Naive B cell (primary cell): Measurements from ENCODE around the gene IL13RA1. TPM values are rescaled to one million over a fixed set of nuclear protein-coding genes. Genes with fewer than 3 reads are reported as not detected.
"Not testable (repeated sequence)": the region's sequence is repeated elsewhere in the genome, so short reads cannot be mapped to it uniquely, and the experiment has no call there.

ENCODE experiments used
- ATAC-seq, 2 donors: fragments of 150-1000 bp; cut with Tn5 transposase; 2 replicates each; pipeline ENCODE4 v1.10.0; 2021; ENCODE audit warnings: low read depth in 2 of 2, mild to moderate bottlenecking in 2 of 2, moderate library complexity in 2 of 2
- DNase-seq: peaks from one replicate; pipeline ENCODE4 v3.0.0; 2022
- H3K27ac Mint-ChIP-seq, 6 donors: one replicate each; pipeline ENCODE4 v1.8.0; 2020 to 2022; ENCODE audit warnings: mild to moderate bottlenecking in 6 of 6, mixed read lengths in 6 of 6, moderate library complexity in 5 of 6, inconsistent platforms in 2 of 6
- H3K27me3 Mint-ChIP-seq, 3 donors: one replicate each; pipeline ENCODE4 v1.8.0; 2021 to 2022; ENCODE audit warnings: mixed read lengths in 3 of 3, mild to moderate bottlenecking in 1 of 3
- H3K36me3 Mint-ChIP-seq, 2 donors: one replicate each; pipeline ENCODE4 v1.8.0; 2020 to 2022; ENCODE audit warnings: mixed read lengths in 2 of 2, inconsistent platforms in 1 of 2, mild to moderate bottlenecking in 1 of 2
- H3K4me1 Mint-ChIP-seq, 3 donors: one replicate each; pipeline ENCODE4 v1.8.0; 2020 to 2022; ENCODE audit warnings: mixed read lengths in 3 of 3, inconsistent platforms in 1 of 3, mild to moderate bottlenecking in 1 of 3, moderate library complexity in 1 of 3
- H3K4me3 Mint-ChIP-seq, 8 donors: one replicate each; pipeline ENCODE4 v1.8.0; 2020 to 2022; ENCODE audit warnings: mild to moderate bottlenecking in 8 of 8, mixed read lengths in 8 of 8, moderate library complexity in 8 of 8, inconsistent platforms in 2 of 8
- H3K9me3 Mint-ChIP-seq, 7 donors: one replicate each; pipeline ENCODE4 v1.8.0; 2020 to 2022; ENCODE audit warnings: mixed read lengths in 7 of 7, mild to moderate bottlenecking in 5 of 7, inconsistent platforms in 2 of 7, moderate library complexity in 1 of 7
- polyA plus RNA-seq, 6 donors: library from polyadenylated mRNA; unstranded; fragments of 300-500 nt; fragmentation: Illumina TruSeq; gene quantifications; one replicate each; pipeline ENCODE4 v1.2.3, GENCODE V29; 2021; ENCODE audit warnings: low read depth in 6 of 6

IL13RA1 gene
- polyA plus RNA-seq, 6 donors from 2014 or later: 28.9 to 109 (median 41.7) TPM

DNA sequence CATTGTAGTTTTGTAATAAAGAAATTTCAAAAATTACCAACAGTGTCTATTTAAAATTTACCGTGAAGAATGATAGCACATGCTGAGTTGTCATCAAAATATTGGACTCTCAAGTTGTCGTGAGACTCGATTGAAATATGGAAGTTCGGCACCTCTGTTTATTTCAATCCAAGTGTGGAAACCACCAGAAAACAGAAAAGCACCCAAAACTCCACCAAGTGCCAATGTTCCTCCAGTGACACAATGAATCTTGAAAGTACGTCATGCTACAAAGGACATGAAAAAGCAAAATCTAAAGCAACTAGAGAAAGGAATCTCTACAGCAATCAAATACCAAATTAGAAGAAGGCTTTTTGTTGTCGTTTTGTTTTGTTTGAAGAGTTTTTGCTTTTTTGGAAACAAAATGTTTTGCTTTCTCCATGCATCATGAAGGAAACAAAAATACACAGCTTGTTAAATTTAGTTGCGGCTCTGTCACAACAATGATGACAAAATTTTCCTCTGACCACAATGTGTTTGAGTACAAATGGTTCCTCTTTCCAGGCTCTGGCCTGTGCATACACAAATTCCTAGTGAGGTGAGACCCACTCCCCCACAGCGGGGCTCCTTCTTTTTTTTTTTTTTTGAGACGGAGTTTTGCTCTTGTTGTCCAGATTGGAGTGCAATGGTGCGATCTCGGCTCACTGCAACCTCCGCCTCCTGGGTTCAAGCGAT, 9.6 kb upstream of the IL13RA1 start:
- Mint-ChIP-seq H3K36me3 (no peaks in the 10 kb centered on the region), H3K27ac (peak overlapping the region; percentile 88 to 100 (median 98)), H3K9me3 (peaks cover 0 to 3% (median 0%) of the 10 kb centered on the region in 7 donors), H3K4me3 (peak overlapping the region in 7 of 8 donors; percentile 42 to 80 (median 57)), H3K27me3 (no peaks in the 10 kb centered on the region), H3K4me1 (peaks cover 37 to 65% (median 52%) of the 10 kb centered on the region in 3 donors)
- ATAC-seq (peak; percentile 72 to 77), DNase-seq (peak; percentile 66)

DNA sequence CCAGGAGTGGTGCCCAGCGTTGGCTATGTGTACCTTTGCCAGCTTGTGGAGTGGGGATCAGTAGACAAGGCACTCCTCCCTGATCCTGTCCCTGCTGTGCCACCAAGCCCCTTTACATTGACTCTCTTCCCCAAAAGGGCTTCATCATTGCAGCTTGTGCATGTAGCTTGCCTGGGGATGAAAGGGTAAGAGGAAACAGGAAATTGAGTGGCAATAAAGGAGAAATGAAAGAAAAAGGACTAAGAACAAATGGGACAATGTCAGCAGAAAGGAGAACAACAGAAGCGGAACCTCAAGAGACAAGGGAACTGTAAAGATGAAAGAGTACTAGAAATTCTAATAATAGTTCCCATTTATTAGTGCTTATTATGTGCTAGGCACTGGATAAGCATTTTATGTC, 8.7 kb upstream of the IL13RA1 start:
- peaks cover 45 to 73% (median 60%) of the 10 kb centered on the region in 3 donors for H3K4me1 Mint-ChIP-seq

DNA sequence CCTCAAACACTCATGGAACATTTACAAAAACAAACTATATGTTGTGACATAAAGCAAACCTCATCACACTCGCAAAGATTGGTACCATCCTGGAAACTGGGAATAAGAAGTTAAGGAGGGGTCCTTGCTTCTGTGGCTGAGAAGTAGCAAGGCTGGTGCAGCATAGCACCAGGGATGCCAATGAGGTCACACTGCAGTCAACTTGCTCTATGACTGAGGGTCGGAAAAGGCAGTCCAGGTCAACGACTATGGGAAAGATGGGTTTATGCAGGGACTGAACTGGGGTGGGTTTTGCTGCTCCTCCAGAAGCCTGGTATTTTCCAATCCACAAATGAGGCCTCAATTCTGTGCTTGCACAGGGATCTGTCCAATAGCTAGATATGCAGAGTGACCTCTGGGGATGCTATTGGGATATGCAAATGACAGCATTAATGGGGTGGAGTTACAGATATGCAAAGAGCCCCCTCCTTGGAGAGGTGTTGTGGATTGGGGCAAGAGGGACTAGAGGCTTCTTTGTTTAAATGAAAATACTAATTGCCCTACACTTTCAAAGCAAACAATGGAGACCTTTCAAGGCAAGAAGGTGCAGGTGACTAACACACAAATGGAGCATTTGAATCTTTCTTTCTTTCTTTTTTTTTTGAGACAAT, 7.2 kb upstream of the IL13RA1 start:
- Mint-ChIP-seq H3K4me3 (no peak overlapping the region), H3K36me3 (no peaks in the 10 kb centered on the region), H3K27ac (peak overlapping the region in 2 of 6 donors; percentile 25 to 88), H3K9me3 (peaks cover 0 to 5% (median 0%) of the 10 kb centered on the region in 7 donors), H3K27me3 (no peaks in the 10 kb centered on the region), H3K4me1 (peaks cover 52 to 73% (median 63%) of the 10 kb centered on the region in 3 donors)
- no peak for DNase-seq
- ATAC-seq: no peak

More for the DNA sequence above, 8.7 kb upstream of the IL13RA1 start:
- Mint-ChIP-seq H3K27ac (peak overlapping the region; percentile 88 to 100 (median 98)), H3K9me3 (peaks cover 0 to 3% (median 0%) of the 10 kb centered on the region in 7 donors), H3K27me3 (no peaks in the 10 kb centered on the region), H3K4me3 (peak overlapping the region; percentile 54 to 80 (median 64)), H3K36me3 (no peaks in the 10 kb centered on the region)
- peak; percentile 49 to 61 for ATAC-seq
- DNase-seq: peak; percentile 63

DNA sequence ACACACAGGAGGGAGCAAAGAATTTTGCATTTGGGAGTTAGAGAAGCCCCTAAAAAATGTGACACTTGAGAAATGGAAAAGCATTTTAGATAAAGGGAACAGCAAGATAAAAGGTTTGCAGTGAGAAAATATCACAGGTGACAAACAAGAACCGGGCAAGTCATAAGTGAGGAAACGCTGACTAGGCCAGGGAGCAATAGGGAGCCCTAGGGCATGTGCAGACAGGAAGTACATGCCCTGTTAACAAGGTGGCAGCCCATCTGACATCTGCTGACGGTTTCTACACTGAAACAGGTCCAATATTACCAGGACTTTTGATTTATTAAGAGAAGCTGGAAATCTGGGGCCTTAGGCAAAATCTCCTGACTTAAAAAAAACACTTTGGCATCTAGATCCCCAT, 4.0 kb upstream of the IL13RA1 start:
- H3K27ac Mint-ChIP-seq: peak overlapping the region; percentile 80 to 96 (median 92)
- peaks cover 52 to 75% (median 69%) of the 10 kb centered on the region in 3 donors for H3K4me1 Mint-ChIP-seq
- ATAC-seq (peak in 1 of 2 donors; percentile 22), DNase-seq (no peak)
- no peaks in the 10 kb centered on the region for H3K27me3 Mint-ChIP-seq
- H3K36me3 Mint-ChIP-seq: no peaks in the 10 kb centered on the region
- H3K9me3 Mint-ChIP-seq: peaks cover 0 to 5% (median 0%) of the 10 kb centered on the region in 7 donors
- H3K4me3 Mint-ChIP-seq: peak overlapping the region in 7 of 8 donors; percentile 58 to 90 (median 79)

DNA sequence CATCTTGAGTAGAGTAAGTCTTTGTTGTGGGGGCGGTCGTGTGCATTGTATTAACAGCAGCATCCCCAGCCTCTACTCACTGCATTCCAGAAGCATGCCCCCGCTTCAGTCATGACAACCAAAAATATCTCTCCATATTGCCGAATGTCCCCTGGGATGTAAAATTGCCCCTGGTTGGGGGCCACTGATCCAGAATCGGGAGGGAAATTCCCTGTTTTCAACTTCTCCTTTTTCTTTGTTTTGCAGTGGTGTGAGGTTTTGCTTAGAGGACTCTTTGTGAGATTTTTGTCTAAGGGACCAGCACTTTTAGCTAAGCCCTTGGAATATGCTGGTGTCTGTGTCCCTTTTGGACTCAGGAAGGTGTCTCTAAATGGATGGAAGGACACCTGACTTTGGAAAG, 3.0 kb upstream of the IL13RA1 start:
- H3K4me3 Mint-ChIP-seq: peak overlapping the region; percentile 58 to 90 (median 80)
- H3K36me3 Mint-ChIP-seq: no peaks in the 10 kb centered on the region
- peaks cover 0 to 5% (median 0%) of the 10 kb centered on the region in 7 donors for H3K9me3 Mint-ChIP-seq
- DNase-seq: peak; percentile 71
- H3K27ac Mint-ChIP-seq: peak overlapping the region; percentile 77 to 96 (median 92)
- no peaks in the 10 kb centered on the region for H3K27me3 Mint-ChIP-seq
- peak; percentile 59 to 69 for ATAC-seq
- H3K4me1 Mint-ChIP-seq: peaks cover 52 to 75% (median 69%) of the 10 kb centered on the region in 3 donors

DNA sequence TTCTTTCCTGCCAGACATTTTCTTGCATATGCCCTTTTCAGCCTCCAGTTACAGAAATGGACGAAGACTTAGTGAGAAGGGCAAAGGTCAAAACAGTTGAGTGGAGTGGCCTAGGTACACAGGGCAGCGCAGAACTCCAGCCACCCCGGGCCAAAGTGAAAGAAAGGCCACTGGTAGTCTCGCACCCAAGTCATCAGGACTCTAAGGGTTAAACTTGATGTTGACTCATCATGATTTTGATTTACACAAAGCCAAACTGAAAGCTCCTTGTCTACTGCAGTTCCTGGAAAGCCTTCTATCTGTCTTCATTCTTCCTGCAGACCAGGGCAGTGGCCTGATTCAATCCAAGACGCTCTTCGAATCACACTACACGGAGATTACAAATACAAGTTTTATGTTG, 2.6 kb upstream of the IL13RA1 start:
- Mint-ChIP-seq H3K36me3 (no peaks in the 10 kb centered on the region), H3K4me1 (peaks cover 48 to 78% (median 70%) of the 10 kb centered on the region in 3 donors), H3K9me3 (peaks cover 0 to 5% (median 0%) of the 10 kb centered on the region in 7 donors), H3K4me3 (peak overlapping the region in 6 of 8 donors; percentile 58 to 90 (median 74)), H3K27me3 (no peaks in the 10 kb centered on the region), H3K27ac (peak overlapping the region in 5 of 6 donors; percentile 84 to 96 (median 94))
- no peak for DNase-seq
- no peak for ATAC-seq

DNA sequence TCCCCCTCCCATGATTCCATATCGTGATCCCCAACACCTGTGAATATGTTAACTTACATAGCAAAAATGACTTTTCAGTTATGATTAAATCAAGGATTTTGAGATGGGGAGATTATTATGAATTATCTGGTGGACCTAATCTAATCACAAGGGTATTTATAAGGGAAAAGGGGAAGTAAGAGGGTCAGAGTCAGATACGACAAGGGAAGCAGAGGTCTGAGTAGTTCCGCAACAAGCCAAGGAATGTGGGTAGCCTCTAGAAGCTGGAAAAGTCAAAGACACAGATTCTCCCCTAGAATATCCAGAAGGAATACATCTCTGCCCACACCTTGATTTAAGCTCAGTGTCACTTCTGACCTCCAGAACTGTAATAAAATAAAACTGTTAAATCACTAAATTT, 1.0 kb upstream of the IL13RA1 start:
- H3K36me3 Mint-ChIP-seq: no peaks in the 10 kb centered on the region
- H3K27me3 Mint-ChIP-seq: no peaks in the 10 kb centered on the region
- H3K4me1 Mint-ChIP-seq: peaks cover 51 to 80% (median 71%) of the 10 kb centered on the region in 3 donors
- peak overlapping the region in 3 of 6 donors; percentile 49 to 89 (median 51) for H3K27ac Mint-ChIP-seq
- DNase-seq (no peak), ATAC-seq (no peak)
- peak overlapping the region; percentile 55 to 88 (median 72) for H3K4me3 Mint-ChIP-seq
- peaks cover 0 to 5% (median 0%) of the 10 kb centered on the region in 7 donors for H3K9me3 Mint-ChIP-seq

DNA sequence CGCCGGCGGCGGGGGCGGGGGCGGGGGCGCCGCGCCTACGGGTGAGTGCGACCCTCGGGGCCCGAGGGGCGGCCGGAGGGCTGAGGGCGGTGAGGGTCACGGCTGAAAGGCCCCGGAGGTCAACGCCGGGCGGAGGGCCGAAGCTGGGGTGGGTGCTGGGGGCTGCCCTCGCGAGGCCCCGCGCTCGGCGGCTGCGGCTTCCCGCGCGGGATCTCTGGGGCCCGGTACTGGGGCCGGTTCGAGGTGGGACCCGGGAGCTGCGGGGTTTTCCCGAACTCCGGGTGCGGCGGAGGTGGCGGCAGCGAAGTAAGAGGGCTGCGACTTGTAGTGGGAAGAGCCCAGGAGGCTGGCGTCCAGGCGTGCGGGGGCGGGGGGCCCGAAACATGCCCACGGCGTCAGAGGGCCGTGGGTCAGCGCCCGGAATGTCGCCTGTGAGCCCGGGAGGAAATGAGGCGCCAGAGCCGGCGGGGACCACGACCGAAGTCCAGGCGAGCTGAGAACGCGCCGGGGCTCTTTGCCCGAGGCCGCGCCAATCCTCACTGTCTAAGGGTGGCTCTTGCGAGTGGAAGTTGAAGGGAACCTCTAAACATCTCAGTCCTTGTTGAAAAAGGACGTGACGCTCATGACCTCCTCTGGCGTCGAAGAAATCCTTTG, 407 bp downstream of the IL13RA1 start:
- Mint-ChIP-seq H3K9me3 (peaks cover 0 to 7% (median 0%) of the 10 kb centered on the region in 7 donors), H3K36me3 (no peaks in the 10 kb centered on the region), H3K27me3 (no peaks in the 10 kb centered on the region), H3K27ac (peak overlapping the region; percentile 24 to 89 (median 68)), H3K4me1 (peaks cover 48 to 75% (median 62%) of the 10 kb centered on the region in 3 donors), H3K4me3 (peak overlapping the region; percentile 55 to 93 (median 87))
- peak; percentile 28 to 33 for ATAC-seq
- DNase-seq: no peak

DNA sequence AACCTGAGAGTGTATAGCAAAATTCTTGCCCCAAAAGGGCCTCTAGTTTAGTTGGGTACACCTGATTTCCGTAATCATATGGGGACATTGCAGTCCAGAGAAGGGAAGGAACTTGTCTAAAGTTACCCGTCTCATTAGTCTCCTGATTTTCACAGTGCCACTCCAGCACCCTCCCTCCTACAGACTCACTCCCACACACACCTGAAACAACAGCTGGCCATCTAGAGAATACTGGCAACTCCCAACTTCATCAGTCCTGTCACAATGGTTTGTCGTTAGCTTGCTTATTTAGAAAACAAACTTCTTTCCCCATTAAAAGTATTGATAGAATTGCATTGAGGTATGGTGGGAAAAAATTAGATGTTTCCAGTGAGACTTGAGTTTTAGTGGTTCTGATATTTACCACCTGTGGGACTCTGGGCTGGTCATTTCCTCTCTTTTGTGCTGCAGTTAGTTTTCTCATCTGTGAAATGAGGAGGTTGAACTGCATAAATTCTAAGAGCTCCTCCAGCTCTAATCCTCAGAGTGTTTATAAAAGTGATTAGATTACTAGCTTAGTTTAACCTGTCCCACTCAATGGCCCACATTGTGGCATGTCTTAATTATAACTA, 1.7 kb downstream of the IL13RA1 start:
- Mint-ChIP-seq H3K4me3 (peak overlapping the region in 7 of 8 donors; percentile 55 to 93 (median 86)), H3K9me3 (peaks cover 0 to 15% (median 2%) of the 10 kb centered on the region in 7 donors), H3K27ac (peak overlapping the region in 5 of 6 donors; percentile 32 to 94 (median 71)), H3K4me1 (peaks cover 36 to 61% (median 50%) of the 10 kb centered on the region in 3 donors), H3K27me3 (no peaks in the 10 kb centered on the region), H3K36me3 (no peaks in the 10 kb centered on the region)
- ATAC-seq (no peak), DNase-seq (no peak)

DNA sequence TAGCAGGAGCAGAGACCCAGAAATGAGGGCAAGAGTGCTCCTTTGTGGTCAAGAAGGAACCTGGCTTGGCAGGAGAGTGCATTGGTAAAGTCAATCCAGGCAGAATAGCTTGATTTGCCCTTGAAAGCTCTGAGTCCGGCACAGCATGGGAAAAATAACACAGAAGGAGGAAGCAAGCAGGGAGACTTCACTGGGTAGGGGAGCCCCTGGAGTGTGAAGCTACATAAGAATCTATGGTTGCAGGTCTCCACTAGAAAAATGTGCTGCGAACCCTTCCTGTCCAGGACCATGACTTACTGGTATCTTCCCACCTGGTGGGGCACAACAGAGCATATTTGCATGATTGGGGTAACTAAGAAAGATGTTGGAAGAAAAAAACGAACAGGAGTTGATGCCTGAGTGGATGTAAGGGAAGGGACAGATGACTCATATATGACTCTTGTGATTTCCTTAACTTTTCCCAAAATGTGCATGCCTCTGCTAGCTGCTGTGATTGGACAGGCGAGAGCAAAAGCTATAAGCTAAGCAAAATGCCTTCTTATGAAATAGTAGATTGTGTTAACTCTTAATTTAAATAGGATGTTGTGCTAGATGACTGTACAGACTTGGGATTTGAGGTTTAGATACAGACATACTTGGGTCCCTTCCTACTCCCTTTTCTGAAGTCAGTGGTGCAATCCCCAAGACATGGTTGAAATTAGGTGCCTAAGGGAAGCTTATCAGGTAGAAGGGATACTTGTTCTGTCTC, 3.3 kb downstream of the IL13RA1 start:
- Mint-ChIP-seq H3K27ac (peak overlapping the region in 3 of 6 donors; percentile 24 to 63 (median 53)), H3K4me3 (peak overlapping the region in 6 of 8 donors; percentile 6 to 88 (median 50)), H3K9me3 (peaks cover 0 to 18% (median under 1%) of the 10 kb centered on the region in 7 donors), H3K36me3 (no peaks in the 10 kb centered on the region), H3K27me3 (no peaks in the 10 kb centered on the region), H3K4me1 (peaks cover 26 to 55% (median 50%) of the 10 kb centered on the region in 3 donors)
- ATAC-seq (no peak), DNase-seq (no peak)

DNA sequence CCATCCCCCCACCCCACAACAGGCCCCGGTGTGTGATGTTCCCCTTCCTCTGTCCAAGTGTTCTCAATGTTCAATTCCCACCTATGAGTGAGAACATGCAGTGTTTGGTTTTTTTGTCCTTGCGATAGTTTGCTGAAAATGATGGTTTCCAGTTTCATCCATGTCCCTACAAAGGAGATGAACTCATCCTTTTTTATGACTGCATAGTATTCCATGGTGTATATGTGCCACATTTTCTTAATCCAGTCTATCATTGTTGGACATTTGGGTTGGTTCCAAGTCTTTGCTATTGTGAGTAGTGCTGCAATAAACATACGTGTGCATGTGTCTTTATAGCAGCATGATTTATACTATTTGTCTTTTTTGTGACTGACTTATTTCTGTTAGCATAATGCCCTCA, 5.1 kb downstream of the IL13RA1 start:
- H3K27me3 Mint-ChIP-seq, ATAC-seq, DNase-seq, H3K4me3 Mint-ChIP-seq, H3K27ac Mint-ChIP-seq: not testable (repeated sequence)
- Mint-ChIP-seq H3K9me3 (peaks cover 2 to 26% (median 8%) of the 10 kb centered on the region in 7 donors), H3K36me3 (peaks cover 4 to 16% of the 10 kb centered on the region in 2 donors), H3K4me1 (peaks cover 26 to 59% (median 56%) of the 10 kb centered on the region in 3 donors)

DNA sequence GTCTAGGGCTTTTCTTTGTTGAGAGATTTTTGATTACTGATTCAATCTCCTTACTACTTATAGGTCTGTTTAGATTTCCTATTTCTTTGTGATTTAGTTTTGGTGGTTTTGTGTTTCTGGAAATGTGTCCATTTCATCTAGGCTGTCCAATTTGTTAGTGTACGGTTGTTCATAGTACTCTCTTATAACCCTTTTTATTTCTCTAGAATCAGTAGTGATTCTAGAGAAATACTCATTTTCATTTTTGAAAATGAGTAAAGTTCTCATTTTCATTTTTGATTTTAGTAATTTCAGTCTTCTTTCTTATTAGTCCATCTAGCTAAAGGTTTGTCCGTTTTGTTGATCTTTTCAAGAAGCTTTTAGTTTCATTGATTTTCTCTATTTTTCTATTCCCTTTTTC, 7.5 kb downstream of the IL13RA1 start:
- H3K9me3 Mint-ChIP-seq: peaks cover 2 to 26% (median 11%) of the 10 kb centered on the region in 7 donors
- peaks cover 4 to 17% of the 10 kb centered on the region in 2 donors for H3K36me3 Mint-ChIP-seq
- peak overlapping the region in 2 of 6 donors; percentile 36 to 66 for H3K27ac Mint-ChIP-seq
- no peak for ATAC-seq
- no peaks in the 10 kb centered on the region for H3K27me3 Mint-ChIP-seq
- peaks cover 18 to 40% (median 39%) of the 10 kb centered on the region in 3 donors for H3K4me1 Mint-ChIP-seq
- DNase-seq: no peak
- peak overlapping the region in 1 of 8 donors; percentile 5 for H3K4me3 Mint-ChIP-seq
